ENCODE results near the gene MYG1. TPM values are rescaled to one million over a fixed set of nuclear protein-coding genes. Genes with fewer than 3 reads are reported as not detected.

Gene MYG1
- total RNA-seq, 2 donors from 2014 or later: 48.7 to 76.5 TPM

- peak; percentile 10 for ATAC-seq (replicated peaks)
- peak overlapping the region; percentile 99 for H3K4me3 Mint-ChIP-seq
- H3K27ac Mint-ChIP-seq: peak overlapping the region; percentile 95
- H3K36me3 Mint-ChIP-seq (ENCODE audit: low read depth): peaks cover 54% of the 10 kb centered on the region
- H3K9me3 Mint-ChIP-seq: no peaks in the 10 kb centered on the region
- no peaks in the 10 kb centered on the region for H3K27me3 Mint-ChIP-seq
- peaks cover 19% of the 10 kb centered on the region for H3K4me1 Mint-ChIP-seq
These were observed 30.6 kb upstream of the MYG1 start for GRCh38 chr12:53268630-53269562.

- Mint-ChIP-seq H3K4me1 (peaks cover 16% of the 10 kb centered on the region), H3K36me3 (ENCODE audit: low read depth) (peaks cover 89% of the 10 kb centered on the region), H3K9me3 (no peaks in the 10 kb centered on the region), H3K4me3 (no peak overlapping the region), H3K27me3 (no peaks in the 10 kb centered on the region), H3K27ac (no peak overlapping the region)
- no peak for ATAC-seq (replicated peaks)
These were observed 25.1 kb upstream of the MYG1 start for GRCh38 chr12:53274445-53274844.

DNA sequence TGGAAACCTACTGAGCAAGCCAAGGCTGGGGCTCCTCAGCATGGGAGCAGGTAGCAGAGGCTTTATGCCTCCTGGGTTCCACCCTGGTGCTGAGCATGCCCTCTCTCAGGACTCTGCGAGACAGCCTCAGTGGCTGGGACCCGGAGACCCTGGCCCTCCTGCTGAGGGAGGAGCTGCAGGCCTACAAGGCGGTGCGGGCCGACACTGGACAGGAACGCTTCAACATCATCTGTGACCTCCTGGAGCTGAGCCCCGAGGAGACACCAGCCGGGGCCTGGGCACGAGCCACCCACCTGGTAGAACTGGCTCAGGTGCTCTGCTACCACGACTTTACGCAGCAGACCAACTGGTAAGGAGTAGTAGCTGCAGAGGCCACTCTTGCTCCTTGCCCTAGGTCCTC, 23.0 kb upstream of the MYG1 start:
- Mint-ChIP-seq H3K4me3 (no peak overlapping the region), H3K36me3 (ENCODE audit: low read depth) (peaks cover 83% of the 10 kb centered on the region), H3K27ac (no peak overlapping the region), H3K9me3 (no peaks in the 10 kb centered on the region), H3K27me3 (no peaks in the 10 kb centered on the region), H3K4me1 (peaks cover 6% of the 10 kb centered on the region)
- ATAC-seq (replicated peaks): no peak

DNA sequence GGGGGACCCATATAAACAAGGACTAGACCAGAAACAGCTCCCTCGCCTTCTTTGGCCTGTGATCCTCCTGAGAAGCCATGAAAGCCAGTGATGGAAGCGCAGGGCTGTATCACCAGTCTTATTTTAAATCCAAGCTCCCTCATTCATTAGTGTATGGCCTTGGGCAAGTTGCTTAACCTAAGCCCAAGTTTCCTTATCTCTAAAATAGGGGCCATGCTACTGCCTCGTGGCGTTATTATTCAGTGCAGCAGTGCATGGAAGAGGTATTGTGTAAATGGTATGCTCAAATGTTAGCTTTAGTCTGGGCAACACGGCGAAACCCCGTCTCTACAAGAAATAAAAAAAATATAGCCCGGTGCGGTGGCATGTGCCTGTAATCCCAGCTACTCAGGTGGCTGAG, 21.5 kb upstream of the MYG1 start:
- no peak overlapping the region for H3K27ac Mint-ChIP-seq
- H3K4me3 Mint-ChIP-seq: no peak overlapping the region
- H3K27me3 Mint-ChIP-seq: no peaks in the 10 kb centered on the region
- no peak for ATAC-seq (replicated peaks)
- H3K9me3 Mint-ChIP-seq: no peaks in the 10 kb centered on the region
- no peaks in the 10 kb centered on the region for H3K4me1 Mint-ChIP-seq
- peaks cover 84% of the 10 kb centered on the region for H3K36me3 Mint-ChIP-seq (ENCODE audit: low read depth)

DNA sequence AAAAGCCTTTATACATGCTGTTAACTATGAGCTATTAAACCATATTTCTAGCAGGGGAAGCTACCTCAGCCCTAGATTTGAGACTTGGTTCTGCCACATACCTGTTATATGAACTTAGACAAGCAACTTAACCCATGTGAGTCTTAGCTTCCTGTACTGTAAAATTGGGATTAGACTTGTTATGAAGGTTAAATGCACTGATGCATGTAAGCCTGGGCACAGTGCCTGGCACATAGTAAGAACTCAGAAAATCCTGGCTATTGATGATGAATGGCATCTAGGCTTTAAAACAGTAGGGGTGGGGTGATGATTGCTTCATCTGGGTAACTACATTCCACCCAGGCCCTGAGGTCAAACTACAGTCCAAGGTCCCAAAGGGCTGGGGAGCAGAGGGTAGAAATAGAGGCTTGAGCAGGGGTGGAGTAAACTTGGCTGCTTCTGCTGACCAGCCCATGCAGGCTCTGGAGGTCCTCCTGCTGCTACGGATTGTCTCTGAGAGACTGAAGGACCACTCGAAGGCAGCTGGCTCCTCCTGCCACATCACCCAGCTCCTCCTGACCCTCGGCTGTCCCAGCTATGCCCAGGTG, 20.1 kb upstream of the MYG1 start:
- H3K36me3 Mint-ChIP-seq (ENCODE audit: low read depth): peaks cover 93% of the 10 kb centered on the region
- H3K4me1 Mint-ChIP-seq: no peaks in the 10 kb centered on the region
- H3K27ac Mint-ChIP-seq: no peak overlapping the region
- H3K4me3 Mint-ChIP-seq: no peak overlapping the region
- H3K27me3 Mint-ChIP-seq: no peaks in the 10 kb centered on the region
- no peaks in the 10 kb centered on the region for H3K9me3 Mint-ChIP-seq
- no peak for ATAC-seq (replicated peaks)

- peaks cover 93% of the 10 kb centered on the region for H3K36me3 Mint-ChIP-seq (ENCODE audit: low read depth)
- H3K27me3 Mint-ChIP-seq: no peaks in the 10 kb centered on the region
- no peak for ATAC-seq (replicated peaks)
- no peak overlapping the region for H3K27ac Mint-ChIP-seq
- no peaks in the 10 kb centered on the region for H3K9me3 Mint-ChIP-seq
- H3K4me1 Mint-ChIP-seq: no peaks in the 10 kb centered on the region
- H3K4me3 Mint-ChIP-seq: no peak overlapping the region
These were observed 19.5 kb upstream of the MYG1 start for GRCh38 chr12:53279888-53280498.

- no peak for ATAC-seq (replicated peaks)
- peak overlapping the region; percentile 13 for H3K27ac Mint-ChIP-seq
- peaks cover 17% of the 10 kb centered on the region for H3K4me1 Mint-ChIP-seq
- H3K36me3 Mint-ChIP-seq (ENCODE audit: low read depth): peaks cover 99% of the 10 kb centered on the region
- H3K4me3 Mint-ChIP-seq: no peak overlapping the region
- H3K27me3 Mint-ChIP-seq: no peaks in the 10 kb centered on the region
- no peaks in the 10 kb centered on the region for H3K9me3 Mint-ChIP-seq
These were observed 13.0 kb upstream of the MYG1 start for GRCh38 chr12:53286448-53286847.

DNA sequence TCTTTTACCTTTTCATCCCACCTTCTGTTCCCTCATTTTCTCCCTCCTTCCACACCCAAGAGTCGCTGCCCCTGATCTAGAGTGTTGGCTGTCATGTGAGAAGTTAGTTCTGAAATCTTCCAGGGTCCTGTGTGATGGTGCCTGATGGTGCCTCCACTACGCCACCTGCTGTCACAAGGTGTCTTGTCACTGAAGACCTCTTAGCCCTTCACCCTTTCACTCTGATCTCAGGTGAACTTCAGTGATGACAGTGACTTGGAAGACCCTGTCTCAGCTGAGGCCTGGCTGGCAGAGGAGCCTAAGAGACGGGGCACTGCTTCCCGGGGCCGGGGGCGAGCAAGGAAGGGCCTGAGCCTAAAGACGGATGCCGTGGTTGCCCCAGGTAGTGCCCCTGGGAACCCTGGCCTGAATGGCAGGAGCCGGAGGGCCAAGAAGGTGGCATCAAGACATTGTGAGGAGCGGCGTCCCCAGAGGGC, 11.7 kb upstream of the MYG1 start:
- H3K4me1 Mint-ChIP-seq: peaks cover 17% of the 10 kb centered on the region
- no peaks in the 10 kb centered on the region for H3K27me3 Mint-ChIP-seq
- H3K36me3 Mint-ChIP-seq (ENCODE audit: low read depth): peaks cover 99% of the 10 kb centered on the region
- peak overlapping the region; percentile 65 for H3K27ac Mint-ChIP-seq
- ATAC-seq (replicated peaks): peak; percentile 77
- H3K4me3 Mint-ChIP-seq: no peak overlapping the region
- no peaks in the 10 kb centered on the region for H3K9me3 Mint-ChIP-seq

DNA sequence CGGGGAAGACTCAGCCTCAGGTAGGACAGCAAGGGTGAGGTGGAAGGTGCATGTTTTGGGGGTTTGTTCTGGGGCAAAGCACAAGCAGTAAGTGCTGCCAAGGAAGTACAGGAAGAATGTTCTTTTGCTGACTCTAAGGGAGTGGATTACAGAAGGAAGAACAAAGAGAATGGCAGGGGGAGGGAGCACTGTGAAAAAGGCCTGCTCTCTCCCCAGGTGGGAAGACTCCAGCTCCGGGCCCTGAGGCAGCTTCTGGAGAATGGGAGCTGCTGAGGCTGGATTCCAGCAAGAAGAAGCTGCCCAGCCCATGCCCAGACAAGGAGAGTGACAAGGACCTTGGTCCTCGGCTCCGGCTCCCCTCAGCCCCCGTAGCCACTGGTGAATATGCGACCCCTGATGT, 11.2 kb upstream of the MYG1 start:
- H3K27ac Mint-ChIP-seq: peak overlapping the region; percentile 65
- H3K9me3 Mint-ChIP-seq: no peaks in the 10 kb centered on the region
- peaks cover 17% of the 10 kb centered on the region for H3K4me1 Mint-ChIP-seq
- peaks cover 99% of the 10 kb centered on the region for H3K36me3 Mint-ChIP-seq (ENCODE audit: low read depth)
- H3K27me3 Mint-ChIP-seq: no peaks in the 10 kb centered on the region
- H3K4me3 Mint-ChIP-seq: no peak overlapping the region
- ATAC-seq (replicated peaks): no peak

- Mint-ChIP-seq H3K4me3 (peak overlapping the region; percentile 55), H3K4me1 (peaks cover 17% of the 10 kb centered on the region), H3K27me3 (no peaks in the 10 kb centered on the region), H3K36me3 (ENCODE audit: low read depth) (peaks cover 90% of the 10 kb centered on the region), H3K27ac (peak overlapping the region; percentile 80), H3K9me3 (no peaks in the 10 kb centered on the region)
- ATAC-seq (replicated peaks): no peak
These were observed 9.6 kb upstream of the MYG1 start for GRCh38 chr12:53289891-53290290.

- H3K4me1 Mint-ChIP-seq: peaks cover 17% of the 10 kb centered on the region
- ATAC-seq (replicated peaks): peak; percentile 28
These were observed 8.8 kb upstream of the MYG1 start for GRCh38 chr12:53290661-53291060.

DNA sequence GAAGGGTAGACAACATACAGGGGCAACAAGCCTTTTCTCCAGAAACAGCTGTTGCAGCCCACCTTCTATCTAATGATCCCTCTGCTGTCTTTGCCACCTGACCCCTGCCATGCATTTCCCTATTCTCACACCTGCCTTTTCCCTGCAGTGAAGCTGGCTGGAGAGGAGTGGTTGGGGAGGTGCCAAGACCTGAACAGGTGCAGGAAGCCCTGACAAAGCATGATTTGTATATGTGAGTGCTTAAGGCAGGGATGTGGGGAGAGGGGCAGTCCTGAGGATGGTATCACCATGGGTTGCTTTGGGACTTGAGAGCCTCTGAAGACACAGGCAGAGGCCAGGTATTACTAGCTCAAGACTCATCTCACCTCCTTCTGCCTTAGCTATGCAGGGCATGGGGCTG, 7.1 kb upstream of the MYG1 start:
- no peak overlapping the region for H3K4me3 Mint-ChIP-seq
- no peak for ATAC-seq (replicated peaks)
- no peaks in the 10 kb centered on the region for H3K27me3 Mint-ChIP-seq
- H3K27ac Mint-ChIP-seq: no peak overlapping the region
- H3K36me3 Mint-ChIP-seq (ENCODE audit: low read depth): peaks cover 90% of the 10 kb centered on the region
- no peaks in the 10 kb centered on the region for H3K9me3 Mint-ChIP-seq
- H3K4me1 Mint-ChIP-seq: peaks cover 18% of the 10 kb centered on the region

More at GRCh38 chr12:53290661-53291060, 8.8 kb upstream of the MYG1 start:
- peaks cover 90% of the 10 kb centered on the region for H3K36me3 Mint-ChIP-seq (ENCODE audit: low read depth)
- peak overlapping the region; percentile 80 for H3K27ac Mint-ChIP-seq
- peak overlapping the region; percentile 55 for H3K4me3 Mint-ChIP-seq
- H3K9me3 Mint-ChIP-seq: no peaks in the 10 kb centered on the region
- H3K27me3 Mint-ChIP-seq: no peaks in the 10 kb centered on the region

DNA sequence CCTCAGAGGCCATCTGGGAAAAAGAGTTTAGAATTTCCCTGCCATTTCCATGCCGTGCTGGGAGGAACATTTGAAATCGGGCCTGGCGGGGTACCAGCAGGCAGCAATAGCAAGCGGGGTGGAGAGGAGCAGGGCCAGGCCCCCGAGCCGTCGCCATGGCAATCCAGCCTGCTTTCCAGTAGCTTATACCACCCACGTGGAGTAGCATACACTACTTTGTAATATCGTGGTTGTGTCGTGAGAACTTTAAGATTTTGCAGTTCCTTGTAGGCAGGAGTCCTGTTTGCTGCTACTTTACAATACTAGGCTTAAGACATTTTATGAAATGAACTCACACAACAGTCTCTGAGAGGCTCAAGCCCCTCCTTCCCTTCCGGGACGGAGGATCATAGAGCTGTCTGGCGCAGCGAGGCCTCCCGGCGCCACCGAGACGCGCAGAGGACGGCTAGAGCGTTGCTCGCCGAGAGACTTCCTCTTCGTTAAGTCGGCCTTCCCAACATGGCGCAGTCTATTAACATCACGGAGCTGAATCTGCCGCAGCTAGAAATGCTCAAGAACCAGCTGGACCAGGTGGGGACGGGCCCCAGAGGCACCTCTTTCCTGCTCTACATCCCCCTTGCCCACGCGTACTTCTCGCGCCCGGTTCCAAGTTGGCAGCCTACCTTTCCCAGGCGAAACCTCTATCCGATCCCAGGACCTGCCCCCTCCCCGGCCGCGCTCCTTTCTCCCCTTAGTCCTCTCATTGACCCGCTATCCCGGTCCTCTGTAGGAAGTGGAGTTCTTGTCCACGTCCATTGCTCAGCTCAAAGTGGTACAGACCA, 4.2 kb upstream of the MYG1 start, which contains the start of gene PFDN5:
Gene PFDN5 (plus strand): TSS at position 473 of the 821 bp plus-strand sequence. CDS start 26 bp downstream, at position 499.
- Mint-ChIP-seq H3K27me3 (no peaks in the 10 kb centered on the region), H3K36me3 (ENCODE audit: low read depth) (peaks cover 92% of the 10 kb centered on the region), H3K4me1 (peaks cover 24% of the 10 kb centered on the region), H3K4me3 (peak within 1 kb of the TSS; percentile 95), H3K9me3 (no peaks in the 10 kb centered on the region), H3K27ac (peak within 1 kb of the TSS; percentile 97)
- peak; percentile 83 for ATAC-seq (replicated peaks)

GRCh38 chr12:53295891-53296219, 3.6 kb upstream of the MYG1 start:
- ATAC-seq (replicated peaks): peak; percentile 3
- H3K4me1 Mint-ChIP-seq: peaks cover 28% of the 10 kb centered on the region
- H3K9me3 Mint-ChIP-seq: no peaks in the 10 kb centered on the region
- H3K36me3 Mint-ChIP-seq (ENCODE audit: low read depth): peaks cover 92% of the 10 kb centered on the region
- no peaks in the 10 kb centered on the region for H3K27me3 Mint-ChIP-seq
- H3K4me3 Mint-ChIP-seq: peak overlapping the region; percentile 95
- H3K27ac Mint-ChIP-seq: peak overlapping the region; percentile 97

Data from activated T-helper 17 cell treated with anti-CD3 and anti-CD28 coated beads, Interleukin-2, amount 50 U/mL, for 72 hours (primary cell).